Stimulated activated CD4-positive, alpha-beta T cell treated with anti-CD3 and anti-CD28 coated beads, Interleukin-1b, Interleukin-23, amount 100 ng/mL, for 4 hours (primary cell): ENCODE results near the gene ETNK2.
"Not testable (repeated sequence)": the region's sequence is repeated elsewhere in the genome, so short reads cannot be mapped to it uniquely, and the experiment has no call there.

Source experiments
- DNase-seq, 2 donors: peaks; one replicate each; pipeline ENCODE4 v3.0.0-alpha.2; 2020; ENCODE audit warnings: low read depth in 2 of 2

ETNK2 gene

DNA sequence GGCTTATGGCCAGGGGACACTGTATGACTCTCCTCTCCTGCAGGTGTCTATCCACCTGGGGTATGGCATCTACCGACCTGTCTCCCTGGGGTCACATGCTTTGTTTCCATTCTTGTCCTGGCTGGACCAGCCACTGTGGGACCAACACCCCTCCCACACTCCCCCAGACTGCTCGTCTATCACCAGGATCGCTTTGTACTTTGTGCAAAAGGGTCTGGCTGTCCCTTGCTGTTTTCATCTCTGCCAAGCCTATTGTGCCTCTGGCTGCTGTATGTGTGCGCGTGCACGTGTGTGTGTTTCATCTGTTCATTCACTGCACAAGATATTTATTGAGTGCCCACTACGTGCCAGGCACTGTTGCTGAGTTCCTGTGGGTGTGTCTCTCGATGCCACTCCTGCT is 25.5 kb downstream of the ETNK2 start:
- DNase-seq = no peak

DNA sequence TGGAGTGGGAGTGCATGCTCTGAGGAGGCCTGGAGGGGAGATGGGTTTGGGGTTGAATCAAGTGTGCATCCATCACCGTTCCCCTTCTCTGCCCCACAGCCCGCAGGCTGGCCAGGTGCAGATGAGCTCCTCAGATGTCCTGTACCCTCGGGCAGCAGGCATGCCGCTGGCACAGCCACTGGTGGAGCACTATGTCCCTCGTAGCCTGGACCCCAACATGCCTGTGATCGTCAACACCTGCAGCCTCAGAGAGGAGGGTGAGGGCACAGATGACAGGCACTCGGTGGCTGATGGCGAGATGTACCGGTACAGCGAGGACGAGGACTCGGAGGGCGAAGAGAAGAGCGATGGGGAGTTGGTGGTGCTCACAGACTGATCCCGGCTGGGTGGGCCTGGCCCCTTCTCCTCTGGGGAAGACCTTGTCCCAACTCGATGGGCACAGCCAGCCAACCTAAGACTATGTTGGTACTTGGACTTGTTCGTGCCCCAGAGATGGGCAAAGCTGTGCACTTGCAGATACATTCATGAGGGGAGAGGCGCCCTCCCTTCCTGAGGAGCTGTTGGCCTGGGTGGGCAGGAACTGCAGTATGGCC is 26.0 kb downstream of the ETNK2 start:
- DNase-seq = no peak

DNA sequence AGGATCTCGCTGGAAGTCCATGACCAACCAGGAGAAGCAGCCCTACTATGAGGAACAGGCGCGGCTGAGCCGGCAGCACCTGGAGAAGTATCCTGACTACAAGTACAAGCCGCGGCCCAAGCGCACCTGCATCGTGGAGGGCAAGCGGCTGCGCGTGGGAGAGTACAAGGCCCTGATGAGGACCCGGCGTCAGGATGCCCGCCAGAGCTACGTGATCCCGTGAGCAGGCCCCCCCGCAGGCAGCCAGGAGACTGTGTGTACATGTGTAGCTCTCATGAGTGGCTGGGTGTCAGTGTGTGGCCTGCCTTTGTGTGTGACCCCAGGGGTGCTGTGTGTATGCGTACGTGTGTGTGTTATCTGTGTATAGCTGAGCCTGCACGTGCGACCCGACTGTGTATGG is 27.2 kb downstream of the ETNK2 start:
- no peak for DNase-seq

DNA sequence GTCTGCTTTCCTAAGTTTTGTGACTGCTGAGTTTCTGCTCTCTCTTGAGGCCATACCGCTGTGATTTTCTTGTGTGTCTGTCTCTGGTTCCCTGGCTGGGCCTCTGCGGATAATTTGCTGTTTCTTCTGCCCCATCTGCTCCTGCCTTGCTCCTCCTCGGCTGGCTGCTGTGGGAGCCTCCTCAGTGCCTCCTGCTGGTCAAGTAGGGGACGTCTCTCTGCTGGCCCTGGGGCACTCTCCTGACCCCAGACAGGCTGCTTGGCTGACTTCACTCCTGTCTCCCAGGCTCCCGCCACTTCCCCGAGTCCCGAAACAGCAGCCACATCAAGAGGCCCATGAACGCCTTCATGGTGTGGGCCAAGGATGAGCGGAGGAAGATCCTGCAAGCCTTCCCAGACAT is 28.5 kb downstream of the ETNK2 start:
- DNase-seq = no peak

DNA sequence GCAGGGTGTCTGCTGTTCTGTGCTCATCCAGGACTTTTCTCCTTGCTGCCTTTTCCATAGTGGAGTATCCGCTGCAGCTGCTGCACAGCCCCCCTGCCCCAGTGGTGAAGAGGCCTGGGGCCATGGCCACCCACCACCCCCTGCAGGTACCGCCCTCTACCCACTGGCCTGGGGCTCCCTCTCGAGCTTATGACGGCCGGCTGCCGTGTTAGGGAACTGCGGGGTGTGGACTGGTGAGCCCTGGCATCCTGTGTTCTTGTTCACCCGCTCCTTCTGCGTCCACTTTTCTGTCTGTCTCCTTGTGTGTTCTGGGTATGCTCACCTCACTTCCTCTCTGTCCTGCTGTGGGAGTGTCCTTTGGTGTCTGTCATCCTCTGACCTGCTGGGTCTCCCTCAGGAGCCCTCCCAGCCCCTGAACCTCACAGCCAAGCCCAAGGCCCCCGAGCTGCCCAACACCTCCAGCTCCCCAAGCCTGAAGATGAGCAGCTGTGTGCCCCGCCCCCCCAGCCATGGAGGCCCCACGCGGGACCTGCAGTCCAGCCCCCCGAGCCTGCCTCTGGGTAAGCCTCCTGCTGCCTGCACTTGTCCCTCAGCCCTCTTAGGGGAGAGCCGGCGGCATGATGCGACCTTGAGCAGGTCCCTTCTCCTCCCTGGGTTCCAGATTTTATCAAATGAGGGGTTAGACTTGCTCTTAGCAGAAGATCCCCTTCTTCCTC is 29.8 kb downstream of the ETNK2 start:
- DNase-seq = no peak

DNA sequence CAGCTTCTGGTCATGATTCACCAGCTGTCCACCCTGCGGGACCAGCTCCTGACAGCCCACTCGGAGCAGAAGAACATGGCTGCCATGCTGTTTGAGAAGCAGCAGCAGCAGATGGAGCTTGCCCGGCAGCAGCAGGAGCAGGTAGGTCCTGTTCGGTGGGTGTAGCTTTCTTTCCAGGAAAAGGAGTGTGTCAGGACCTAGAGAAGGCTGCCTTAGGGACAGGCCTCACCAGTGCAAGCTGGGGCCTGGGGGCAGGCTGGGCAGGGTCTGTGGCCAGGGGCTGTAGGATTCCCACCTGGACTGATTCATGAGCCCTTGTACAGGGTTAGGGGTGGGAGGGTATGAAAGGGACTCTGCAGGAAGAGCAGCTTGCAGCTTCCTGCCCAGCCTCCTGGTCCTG is 35.3 kb downstream of the ETNK2 start:
- no peak for DNase-seq

DNA sequence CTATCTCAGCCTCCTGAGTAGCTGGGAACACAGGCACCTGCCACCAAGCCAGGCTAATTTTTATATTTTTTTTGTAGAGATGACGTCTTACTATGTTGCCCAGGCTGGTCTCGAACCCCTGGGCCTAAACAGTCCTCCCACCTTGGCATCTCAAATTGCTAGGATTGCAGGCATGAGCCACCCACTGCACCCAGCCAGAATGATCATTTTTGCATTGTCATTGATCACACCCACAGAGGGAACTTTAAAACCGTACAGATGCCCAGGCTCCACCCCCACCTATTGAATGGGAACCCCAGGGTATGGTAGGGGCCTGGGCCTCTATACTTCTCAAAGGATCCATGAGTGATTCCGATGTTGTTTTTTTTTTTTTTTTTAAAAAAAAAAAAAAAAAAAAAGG is 36.7 kb downstream of the ETNK2 start:
- DNase-seq = no peak

DNA sequence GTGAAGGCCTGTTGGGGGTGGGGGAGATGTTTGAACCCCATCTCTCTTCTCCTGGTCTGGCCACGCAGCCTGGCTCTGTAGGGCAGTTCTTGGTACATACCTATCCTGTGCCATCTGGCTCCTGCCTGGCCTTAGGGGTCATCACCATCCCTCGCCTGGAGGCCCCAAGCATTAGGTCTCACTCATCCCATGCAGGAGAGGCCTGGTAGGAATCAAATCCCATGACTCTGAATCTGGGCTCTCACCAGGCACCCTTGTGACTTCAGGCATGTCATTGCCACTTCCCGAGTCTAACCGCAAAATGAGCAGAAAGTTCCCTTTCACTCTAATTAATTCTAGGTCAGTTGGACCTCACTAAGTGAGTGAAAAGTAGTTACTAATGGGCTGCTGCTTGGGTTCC is 37.2 kb downstream of the ETNK2 start:
- no peak for DNase-seq

DNA sequence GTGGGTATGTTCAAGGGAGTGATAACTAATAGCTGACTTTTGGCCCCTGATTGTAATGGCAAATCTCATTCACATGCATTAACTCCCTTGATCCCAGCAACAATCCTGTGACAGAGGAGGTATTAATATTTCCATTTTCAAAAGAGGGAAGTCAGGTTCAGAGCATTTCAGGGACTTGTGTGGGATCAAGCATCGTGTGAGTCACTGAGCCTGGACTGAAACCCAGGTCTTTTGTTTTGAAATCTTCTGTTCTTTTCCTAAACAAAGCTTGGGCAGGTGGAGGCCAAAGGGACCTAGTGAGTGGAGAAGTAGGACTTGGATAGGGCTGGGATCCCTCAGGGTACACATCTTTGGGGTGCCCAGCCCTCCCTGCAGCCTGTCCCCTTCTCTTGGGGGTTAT is 37.9 kb downstream of the ETNK2 start:
- no peak for DNase-seq

DNA sequence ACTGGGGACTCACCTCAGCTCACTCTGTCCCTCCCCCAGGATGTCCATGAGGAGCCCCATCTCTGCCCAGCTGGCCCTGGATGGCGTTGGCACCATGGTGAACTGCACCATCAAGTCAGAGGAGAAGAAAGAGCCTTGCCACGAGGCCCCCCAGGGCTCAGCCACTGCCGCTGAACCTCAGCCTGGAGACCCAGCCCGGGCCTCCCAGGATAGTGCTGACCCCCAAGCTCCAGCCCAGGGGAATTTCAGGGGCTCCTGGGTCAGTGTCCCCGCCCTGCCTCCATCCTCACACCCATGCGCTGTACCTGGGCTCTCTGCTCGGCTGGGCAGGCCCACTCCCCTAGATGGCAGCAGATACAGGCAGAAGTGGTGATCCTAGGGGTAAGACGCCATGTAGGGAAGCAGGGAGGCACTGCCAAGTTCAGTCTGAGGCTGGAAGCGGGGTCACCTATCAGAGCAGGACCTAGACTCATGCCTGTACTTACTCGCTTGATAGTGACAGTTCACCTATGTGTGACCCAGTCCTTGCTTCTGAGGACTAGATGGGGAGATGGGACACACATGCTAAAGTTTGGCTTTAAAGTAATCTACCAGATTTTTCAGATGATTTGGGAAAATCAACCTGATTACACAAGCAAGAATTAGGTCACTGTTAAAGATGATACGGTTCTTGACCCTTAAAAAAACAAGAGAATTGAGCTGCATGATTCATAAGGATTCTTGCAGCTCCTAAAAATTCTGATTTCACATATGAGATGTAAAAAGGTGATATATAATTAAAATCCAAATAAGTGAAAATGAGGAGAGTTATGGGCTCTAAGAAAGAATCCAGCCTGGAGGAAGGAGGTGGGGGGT is 38.7 kb downstream of the ETNK2 start:
- no peak for DNase-seq

DNA sequence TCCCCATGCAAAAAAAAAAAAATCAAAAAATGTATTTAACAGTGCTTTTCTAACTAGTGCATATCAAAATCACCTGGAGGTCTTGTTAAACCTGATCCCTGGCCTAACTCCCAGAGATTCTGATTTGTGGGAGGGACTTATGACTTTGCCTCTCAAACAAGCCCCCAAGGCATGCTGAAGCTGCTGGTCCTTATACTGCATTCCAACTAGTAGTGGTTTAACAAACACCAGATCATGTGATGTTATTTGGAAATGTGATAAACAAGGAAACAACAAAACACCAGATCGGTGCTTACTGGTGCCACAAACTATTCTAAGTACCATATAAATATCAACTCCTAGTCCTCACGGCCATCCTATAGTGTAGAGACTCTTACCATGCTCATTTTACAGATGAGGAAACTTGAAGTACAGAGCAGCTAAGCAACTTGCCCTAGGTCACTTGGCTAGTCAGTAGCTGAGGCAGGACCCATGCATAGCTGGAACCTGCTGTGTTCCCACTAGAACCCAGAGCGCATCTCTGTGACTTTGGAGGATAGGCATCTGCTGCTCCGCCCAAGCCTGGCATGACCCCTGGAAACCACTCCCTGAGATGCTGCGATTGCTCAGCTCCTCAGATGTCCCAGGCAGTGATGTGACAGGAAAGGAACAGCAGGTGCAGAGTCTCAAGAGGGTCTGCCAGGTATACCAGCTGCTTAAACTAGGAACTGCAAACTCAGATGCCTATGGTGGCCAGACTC is 40.8 kb downstream of the ETNK2 start:
- DNase-seq = no peak

DNA sequence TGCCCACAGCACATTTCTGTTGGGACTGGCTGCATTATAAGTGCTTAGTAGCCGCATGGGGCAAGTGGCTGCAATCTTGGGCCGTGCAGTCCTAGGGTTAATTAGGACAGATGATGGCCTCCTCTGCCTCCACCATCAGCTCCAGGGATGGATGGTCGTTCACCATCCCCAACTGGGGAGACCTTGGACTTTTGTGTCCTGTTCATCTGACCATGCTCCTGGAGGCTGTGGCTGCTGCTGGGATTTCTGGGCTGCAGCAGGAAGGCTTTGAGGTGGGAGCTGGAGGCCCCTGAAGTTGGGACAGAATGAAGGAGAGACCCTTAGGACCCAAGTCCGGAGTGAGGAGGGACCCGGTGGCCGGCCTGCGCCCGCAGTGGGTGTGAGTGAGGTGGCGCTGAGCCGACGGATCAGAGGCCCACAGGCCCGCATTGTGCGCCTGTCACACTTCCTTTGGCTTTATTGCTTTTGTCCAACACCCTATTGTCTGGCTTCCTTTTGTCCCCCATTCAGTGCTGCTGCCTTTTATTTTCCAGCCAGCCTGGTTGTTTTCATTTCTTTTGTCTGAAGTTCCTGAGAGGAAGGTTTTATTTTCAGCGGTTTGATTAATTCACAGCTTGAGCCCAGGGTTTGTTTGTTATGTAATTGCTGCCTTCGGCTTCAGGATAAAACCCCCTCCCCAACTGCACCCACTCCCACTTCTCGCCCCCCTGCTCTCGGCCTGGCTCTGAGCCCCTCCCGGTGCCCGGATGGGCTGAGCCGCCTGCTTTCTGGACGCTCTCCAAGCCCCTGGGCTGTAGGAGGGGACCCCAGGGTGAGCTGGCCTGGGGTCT is 43.3 kb downstream of the ETNK2 start:
- no peak for DNase-seq

DNA sequence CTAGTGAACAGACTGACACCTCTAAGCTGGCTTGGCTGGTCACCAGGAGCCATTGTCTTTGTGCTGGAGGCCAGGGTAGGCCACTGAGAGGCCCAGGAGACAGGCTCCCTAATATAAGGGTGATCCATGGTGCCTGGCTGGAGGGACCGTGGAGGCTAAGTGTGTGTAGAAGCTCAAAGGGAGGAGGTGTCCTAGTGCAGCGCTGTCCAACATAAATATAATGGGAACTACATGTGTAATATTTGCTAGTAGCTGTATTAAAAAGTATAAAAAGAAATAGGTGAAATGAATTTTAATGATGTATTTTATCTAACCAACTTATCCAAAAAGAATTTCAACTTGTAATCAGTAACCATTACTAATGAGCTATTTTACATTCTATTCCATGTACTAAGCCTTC is 44.0 kb downstream of the ETNK2 start:
- DNase-seq = no peak

DNA sequence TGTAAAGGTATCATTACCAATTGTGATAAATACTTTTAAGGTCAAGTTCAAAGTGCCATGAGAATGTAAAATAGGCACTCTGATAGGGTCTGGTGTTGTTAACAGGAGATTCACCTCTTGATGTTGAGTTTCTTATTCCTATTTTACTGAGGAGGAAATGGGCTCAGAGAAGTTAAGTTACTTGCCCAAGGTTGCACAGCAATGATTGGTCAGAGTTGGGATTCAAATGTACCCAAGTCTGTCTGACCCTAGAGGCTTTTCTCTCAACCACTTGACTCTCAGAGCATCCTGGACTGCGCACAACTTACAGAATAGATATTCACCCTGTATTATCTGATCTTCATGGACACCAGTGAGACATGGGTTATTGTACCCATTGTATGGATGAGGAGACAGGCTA is 45.0 kb downstream of the ETNK2 start:
- DNase-seq = no peak

DNA sequence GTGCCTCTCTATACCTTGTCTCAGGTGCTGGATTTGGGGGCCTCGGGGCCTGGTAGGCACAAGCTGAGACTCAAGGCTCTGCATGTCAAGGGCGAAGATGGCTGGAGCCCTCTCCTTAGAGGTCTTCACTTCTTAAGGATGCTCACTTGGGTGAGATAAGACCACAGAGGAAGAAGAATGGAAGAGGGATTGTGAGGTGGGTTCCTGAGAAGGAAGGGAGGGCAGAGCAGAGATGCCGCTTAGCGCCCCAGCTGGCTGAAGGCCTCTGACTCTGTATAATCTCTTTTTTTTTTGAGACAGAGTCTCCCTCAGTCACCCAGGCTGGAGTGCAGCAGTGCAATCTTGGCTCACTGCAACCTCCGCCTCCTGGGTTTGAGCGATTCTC is 46.7 kb downstream of the ETNK2 start:
- no peak for DNase-seq

DNA sequence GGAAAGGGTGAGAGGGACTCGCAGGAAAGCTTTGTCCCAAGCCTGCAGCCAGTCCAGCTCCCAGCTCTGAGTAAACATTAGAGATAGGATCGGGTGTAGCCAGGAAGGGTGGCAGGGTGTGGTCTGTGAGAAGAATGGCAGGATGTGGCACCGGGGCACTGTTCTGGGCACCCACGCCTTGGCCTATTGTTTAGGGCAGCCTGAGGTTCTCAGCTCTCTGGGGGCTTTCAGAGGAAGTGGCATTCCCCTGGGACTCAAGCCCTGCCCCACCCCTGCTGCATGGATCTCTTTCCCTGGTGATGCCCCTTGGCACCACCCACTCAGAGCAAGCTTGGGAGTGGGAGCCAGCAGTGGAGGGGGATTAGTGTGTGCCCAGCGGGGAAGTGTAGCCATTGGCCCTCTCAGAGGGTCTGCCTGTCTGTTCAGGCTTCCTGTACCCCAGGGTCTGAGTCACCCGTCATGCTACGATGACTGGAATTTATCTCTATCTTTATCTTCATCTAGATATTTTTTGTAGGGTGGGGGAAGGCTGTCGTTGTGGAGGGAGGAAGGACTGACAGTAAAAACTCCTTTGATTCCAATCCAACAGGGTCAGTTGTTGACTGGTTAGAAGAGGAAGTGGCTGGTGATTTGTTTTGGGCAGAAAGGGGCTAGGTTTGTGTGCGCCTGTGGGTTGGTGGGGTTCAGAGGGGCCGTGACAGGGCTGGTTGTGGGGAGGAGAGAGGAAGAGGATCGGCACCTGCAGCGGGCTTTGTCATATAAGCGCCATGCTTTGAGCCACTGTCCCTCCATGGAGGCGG is 47.3 kb downstream of the ETNK2 start:
- no peak for DNase-seq

DNA sequence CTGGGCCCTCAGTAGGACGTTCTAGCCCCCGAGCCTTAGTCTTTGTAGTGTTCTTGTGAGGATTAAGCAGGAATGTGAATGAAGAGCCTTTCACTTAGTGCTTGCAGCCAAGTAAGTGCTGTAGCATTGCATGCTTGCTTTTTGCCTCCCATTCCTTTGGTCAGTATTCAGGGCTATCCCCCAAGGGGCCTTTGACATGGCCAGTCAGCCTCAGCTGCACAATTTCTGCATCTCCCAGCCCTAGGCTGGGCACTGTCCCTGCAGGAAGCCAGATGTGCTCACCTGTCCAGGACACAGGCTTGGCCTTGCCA is 48.5 kb downstream of the ETNK2 start:
- no peak for DNase-seq

DNA sequence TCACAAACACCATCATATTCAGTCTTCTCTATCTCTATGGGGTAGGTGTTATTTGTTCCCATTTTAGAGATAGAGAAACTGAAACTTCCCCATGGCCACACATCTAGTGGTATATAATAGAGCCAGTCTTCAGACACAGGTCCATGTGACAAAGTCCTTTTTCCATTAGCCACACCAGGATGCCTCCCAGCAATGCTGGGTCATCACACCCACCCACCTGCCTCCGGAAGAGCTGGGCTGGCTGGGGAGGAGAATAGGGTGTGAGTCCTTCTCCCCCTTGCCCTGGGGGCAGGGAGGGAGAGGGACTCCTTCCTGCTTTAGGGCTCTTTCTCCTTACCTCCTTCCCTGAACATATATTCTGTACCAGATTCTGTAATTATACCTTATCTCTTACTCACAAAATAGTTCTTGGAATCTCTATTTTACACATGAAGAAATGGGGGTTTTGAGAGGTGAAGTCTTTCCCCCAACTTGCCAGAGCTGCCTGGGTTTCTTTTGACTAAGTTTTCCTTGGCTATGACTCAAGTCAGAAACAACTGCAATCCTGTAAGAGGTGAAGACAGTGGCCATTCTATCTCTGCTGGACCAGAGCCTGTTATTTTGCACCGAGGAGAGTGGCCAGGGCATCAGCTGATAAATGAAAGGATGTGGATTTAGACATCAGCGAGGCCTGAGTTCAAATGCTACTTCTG is 49.0 kb downstream of the ETNK2 start:
- no peak for DNase-seq

DNA sequence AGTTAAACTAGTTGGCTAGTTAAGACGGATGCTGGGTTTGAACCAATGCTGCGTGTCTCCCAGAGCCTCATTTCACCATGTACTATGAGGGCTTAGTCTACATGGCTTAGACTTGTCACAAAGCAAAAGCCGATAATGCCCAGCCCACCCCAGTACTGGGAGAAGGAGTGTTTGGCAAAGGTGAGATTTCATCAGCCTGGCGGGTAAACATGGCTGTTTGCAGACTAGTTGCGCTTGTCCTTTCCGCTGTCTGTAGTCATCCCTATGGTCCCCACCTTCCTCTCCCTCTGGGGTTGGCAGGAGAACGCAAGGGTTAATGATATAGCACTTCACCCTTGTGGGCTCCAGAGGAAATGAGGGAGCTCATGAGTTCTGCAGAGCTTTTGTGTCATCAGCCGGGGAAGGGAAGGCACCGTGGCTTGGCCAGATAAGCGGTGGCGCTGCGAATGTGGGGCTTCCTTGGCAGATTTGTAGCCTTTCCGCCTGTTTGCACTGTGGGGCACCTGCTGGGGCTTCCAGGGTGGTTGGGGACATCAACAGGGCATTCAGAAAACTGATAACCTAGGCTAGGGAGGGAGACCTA is 49.7 kb downstream of the ETNK2 start:
- no peak for DNase-seq

DNA sequence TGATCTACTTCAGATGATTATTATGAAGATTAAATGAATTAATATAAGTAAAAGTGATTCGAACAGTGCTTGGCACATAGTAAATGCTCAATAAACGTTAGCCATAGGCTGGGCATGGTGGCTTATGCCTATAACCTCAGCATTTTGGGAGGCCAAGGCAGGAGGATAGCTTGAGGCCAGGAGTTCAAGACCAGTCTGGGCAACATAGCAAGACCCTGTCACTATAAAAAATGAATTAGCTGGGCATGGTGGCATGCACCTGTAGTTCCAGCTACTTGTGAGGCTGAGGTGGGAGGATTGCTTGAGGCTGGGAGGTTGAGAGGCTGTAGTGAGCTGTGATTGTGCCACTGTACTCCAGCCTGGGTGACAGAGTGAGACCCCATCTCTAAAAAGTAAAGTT is 52.1 kb downstream of the ETNK2 start:
- not testable (repeated sequence) for DNase-seq
